ENCODE data around the gene BIVM.

BIVM gene

GRCh38 chr13:102814025-102814607, 15.2 kb downstream of the BIVM start:
- TF ChIP-seq ZNF8 (CRISPR knock-in tag; IDR thresholded peaks at IDR 0.05) (no peak), CSDC2 (CRISPR knock-in tag; IDR thresholded peaks at IDR 0.05) (no peak), ESRRG (CRISPR knock-in tag; IDR thresholded peaks at IDR 0.05) (no peak), ARNTL (CRISPR knock-in tag; IDR thresholded peaks at IDR 0.05; ENCODE audit: borderline replicate concordance, low read depth) (no peak), POU6F1 (CRISPR knock-in tag; IDR thresholded peaks at IDR 0.05; ENCODE audit: borderline replicate concordance, low read depth) (no peak), BACH2 (CRISPR knock-in tag; IDR thresholded peaks at IDR 0.05; ENCODE audit: borderline replicate concordance) (no peak), ZNF565 (CRISPR knock-in tag; conservative IDR thresholded peaks at IDR 0.05; ENCODE audit: low read depth) (no peak)
- TF ChIP-seq, protein P1, sequence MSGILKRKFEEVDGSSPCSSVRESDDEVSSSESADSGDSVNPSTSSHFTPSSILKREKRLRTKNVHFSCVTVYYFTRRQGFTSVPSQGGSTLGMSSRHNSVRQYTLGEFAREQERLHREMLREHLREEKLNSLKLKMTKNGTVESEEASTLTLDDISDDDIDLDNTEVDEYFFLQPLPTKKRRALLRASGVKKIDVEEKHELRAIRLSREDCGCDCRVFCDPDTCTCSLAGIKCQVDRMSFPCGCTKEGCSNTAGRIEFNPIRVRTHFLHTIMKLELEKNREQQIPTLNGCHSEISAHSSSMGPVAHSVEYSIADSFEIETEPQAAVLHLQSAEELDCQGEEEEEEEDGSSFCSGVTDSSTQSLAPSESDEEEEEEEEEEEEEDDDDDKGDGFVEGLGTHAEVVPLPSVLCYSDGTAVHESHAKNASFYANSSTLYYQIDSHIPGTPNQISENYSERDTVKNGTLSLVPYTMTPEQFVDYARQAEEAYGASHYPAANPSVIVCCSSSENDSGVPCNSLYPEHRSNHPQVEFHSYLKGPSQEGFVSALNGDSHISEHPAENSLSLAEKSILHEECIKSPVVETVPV (CRISPR knock-in tag; IDR thresholded peaks at IDR 0.05): no peak
- TF ChIP-seq, protein P2, sequence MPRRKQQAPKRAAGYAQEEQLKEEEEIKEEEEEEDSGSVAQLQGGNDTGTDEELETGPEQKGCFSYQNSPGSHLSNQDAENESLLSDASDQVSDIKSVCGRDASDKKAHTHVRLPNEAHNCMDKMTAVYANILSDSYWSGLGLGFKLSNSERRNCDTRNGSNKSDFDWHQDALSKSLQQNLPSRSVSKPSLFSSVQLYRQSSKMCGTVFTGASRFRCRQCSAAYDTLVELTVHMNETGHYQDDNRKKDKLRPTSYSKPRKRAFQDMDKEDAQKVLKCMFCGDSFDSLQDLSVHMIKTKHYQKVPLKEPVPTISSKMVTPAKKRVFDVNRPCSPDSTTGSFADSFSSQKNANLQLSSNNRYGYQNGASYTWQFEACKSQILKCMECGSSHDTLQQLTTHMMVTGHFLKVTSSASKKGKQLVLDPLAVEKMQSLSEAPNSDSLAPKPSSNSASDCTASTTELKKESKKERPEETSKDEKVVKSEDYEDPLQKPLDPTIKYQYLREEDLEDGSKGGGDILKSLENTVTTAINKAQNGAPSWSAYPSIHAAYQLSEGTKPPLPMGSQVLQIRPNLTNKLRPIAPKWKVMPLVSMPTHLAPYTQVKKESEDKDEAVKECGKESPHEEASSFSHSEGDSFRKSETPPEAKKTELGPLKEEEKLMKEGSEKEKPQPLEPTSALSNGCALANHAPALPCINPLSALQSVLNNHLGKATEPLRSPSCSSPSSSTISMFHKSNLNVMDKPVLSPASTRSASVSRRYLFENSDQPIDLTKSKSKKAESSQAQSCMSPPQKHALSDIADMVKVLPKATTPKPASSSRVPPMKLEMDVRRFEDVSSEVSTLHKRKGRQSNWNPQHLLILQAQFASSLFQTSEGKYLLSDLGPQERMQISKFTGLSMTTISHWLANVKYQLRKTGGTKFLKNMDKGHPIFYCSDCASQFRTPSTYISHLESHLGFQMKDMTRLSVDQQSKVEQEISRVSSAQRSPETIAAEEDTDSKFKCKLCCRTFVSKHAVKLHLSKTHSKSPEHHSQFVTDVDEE (CRISPR knock-in tag; IDR thresholded peaks at IDR 0.05): no peak
- TF ChIP-seq, protein P3, sequence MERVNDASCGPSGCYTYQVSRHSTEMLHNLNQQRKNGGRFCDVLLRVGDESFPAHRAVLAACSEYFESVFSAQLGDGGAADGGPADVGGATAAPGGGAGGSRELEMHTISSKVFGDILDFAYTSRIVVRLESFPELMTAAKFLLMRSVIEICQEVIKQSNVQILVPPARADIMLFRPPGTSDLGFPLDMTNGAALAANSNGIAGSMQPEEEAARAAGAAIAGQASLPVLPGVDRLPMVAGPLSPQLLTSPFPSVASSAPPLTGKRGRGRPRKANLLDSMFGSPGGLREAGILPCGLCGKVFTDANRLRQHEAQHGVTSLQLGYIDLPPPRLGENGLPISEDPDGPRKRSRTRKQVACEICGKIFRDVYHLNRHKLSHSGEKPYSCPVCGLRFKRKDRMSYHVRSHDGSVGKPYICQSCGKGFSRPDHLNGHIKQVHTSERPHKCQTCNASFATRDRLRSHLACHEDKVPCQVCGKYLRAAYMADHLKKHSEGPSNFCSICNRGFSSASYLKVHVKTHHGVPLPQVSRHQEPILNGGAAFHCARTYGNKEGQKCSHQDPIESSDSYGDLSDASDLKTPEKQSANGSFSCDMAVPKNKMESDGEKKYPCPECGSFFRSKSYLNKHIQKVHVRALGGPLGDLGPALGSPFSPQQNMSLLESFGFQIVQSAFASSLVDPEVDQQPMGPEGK (CRISPR knock-in tag; IDR thresholded peaks at IDR 0.05; ENCODE audit: borderline replicate concordance): no peak
- ATAC-seq: no peak

DNA sequence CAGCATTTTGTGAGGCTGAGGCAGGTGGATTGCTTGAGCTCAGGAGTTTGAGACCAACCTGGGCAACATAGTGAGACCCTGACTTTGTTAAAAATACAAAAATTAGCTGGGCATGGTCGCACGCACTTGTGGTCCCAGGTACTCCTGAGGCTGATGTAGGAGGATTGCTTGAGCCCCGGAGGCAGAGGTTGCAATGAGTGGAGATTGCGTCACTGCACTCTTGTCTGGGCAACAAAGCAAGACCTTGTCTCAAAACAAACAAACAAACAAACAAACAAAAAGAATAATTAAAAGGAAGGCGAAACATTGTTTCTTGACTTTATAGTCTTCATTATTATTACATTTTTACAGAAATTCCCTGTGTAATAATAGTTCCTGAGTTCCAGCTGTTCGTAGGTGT, 15.9 kb downstream of the BIVM start:
- no peak for ATAC-seq

More for the DNA sequence above, 15.9 kb downstream of the BIVM start:
- TF ChIP-seq ZFP3 (CRISPR knock-in tag; IDR thresholded peaks at IDR 0.05) (no peak), PPARA (CRISPR knock-in tag; IDR thresholded peaks at IDR 0.05; ENCODE audit: borderline replicate concordance) (no peak), ISL1 (CRISPR knock-in tag; IDR thresholded peaks at IDR 0.05) (no peak), GLIS3 (CRISPR knock-in tag; IDR thresholded peaks at IDR 0.05) (no peak), OSR1 (CRISPR knock-in tag; IDR thresholded peaks at IDR 0.05) (no peak), BACH2 (CRISPR knock-in tag; IDR thresholded peaks at IDR 0.05; ENCODE audit: borderline replicate concordance) (no peak), RARB (CRISPR knock-in tag; IDR thresholded peaks at IDR 0.05) (no peak), SNAI2 (CRISPR knock-in tag; IDR thresholded peaks at IDR 0.05) (no peak), ZC3H10 (CRISPR knock-in tag; IDR thresholded peaks at IDR 0.05) (no peak), CSDC2 (CRISPR knock-in tag; IDR thresholded peaks at IDR 0.05) (no peak), POU6F1 (CRISPR knock-in tag; IDR thresholded peaks at IDR 0.05; ENCODE audit: borderline replicate concordance, low read depth) (no peak), ESRRG (CRISPR knock-in tag; IDR thresholded peaks at IDR 0.05) (no peak), ZFP30 (CRISPR knock-in tag; IDR thresholded peaks at IDR 0.05) (no peak), ZNF565 (CRISPR knock-in tag; conservative IDR thresholded peaks at IDR 0.05; ENCODE audit: low read depth) (no peak), TCF4 (CRISPR knock-in tag; IDR thresholded peaks at IDR 0.05; ENCODE audit: borderline replicate concordance) (no peak), TOX (CRISPR knock-in tag; IDR thresholded peaks at IDR 0.05; ENCODE audit: borderline replicate concordance) (no peak)
- TF ChIP-seq, protein P2 (CRISPR knock-in tag; IDR thresholded peaks at IDR 0.05): no peak
- TF ChIP-seq, protein P3 (CRISPR knock-in tag; IDR thresholded peaks at IDR 0.05; ENCODE audit: borderline replicate concordance): no peak
- TF ChIP-seq, protein P1 (CRISPR knock-in tag; IDR thresholded peaks at IDR 0.05): no peak

Data from SK-N-SH treated with all-trans-retinoic acid at 6 μM for 48 hours (cell line).